ENCODE results near the gene NR0B2.

Gene NR0B2

DNA sequence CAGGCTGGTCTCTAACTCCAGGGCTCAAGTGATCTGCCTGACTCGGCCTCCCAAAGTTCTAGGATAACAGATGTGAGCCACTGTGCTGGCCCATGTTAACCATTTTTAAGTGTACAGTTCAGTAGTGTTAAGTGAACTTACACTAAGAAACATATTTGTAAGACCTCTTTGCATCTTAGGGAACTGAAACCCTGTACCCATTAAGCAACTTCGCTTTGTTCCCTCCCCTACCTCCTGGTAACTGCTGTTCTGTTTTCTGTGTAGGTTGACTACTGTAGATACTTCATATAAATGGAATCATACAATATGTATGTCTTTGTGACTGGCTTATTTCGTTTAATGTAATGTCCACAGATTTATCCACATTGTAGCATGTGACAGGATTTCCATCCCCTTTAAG lies 18.8 kb upstream of the NR0B2 start:
- DNase-seq = no peak

DNA sequence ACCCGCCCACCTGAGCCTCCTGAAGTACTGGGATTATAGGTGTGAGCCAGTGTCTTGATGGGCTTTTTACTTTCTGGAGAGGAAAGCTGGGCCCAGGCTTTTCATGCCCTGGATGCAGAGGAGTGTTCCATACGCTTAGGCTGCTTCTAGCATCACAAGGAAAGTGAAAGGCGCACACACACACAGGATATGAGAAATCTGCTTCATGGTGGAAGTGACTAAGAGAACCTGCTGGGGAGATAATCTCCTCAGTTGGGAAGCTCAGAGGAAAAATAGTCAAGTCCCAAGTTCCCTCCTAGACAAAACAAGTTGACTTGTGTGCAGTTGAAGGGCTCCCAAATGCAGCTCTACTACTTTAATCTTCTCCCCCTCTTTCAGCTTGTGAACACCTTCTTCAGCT lies 9.9 kb upstream of the NR0B2 start:
- DNase-seq = no peak

DNA sequence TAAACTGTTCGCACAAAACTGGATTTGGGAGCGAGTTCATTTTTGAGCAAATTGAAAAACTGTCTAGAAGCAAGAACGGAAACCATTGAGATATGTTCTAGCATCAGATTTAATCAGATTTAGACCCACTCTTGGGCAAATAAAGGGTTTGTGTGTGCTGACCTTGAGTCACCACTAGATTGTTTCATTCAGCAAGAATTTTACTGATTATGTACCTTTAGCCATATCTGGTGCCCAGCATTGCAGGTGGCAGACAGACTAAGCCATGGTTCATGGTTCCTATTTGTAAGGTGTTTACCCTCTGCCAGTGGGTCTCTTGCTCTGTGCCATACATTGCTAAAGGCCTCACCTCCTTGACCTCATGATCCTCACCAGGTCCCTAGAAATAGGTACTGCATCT lies 9.1 kb upstream of the NR0B2 start:
- no peak for DNase-seq

DNA sequence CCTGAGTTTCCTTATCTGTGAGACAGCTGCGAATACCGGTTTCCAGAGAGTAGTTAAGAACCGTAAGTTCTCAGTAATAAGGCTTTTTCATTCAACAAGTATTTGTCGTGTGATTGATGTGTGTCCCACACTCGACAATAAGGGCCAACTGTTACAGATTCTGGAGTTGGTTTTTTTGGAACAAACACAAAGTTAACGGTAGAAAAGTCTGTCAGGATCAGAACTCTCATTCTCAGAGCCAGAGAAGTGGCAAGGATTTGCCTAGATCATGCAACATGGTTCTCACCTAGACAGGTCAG lies 8.6 kb upstream of the NR0B2 start:
- DNase-seq = no peak

DNA sequence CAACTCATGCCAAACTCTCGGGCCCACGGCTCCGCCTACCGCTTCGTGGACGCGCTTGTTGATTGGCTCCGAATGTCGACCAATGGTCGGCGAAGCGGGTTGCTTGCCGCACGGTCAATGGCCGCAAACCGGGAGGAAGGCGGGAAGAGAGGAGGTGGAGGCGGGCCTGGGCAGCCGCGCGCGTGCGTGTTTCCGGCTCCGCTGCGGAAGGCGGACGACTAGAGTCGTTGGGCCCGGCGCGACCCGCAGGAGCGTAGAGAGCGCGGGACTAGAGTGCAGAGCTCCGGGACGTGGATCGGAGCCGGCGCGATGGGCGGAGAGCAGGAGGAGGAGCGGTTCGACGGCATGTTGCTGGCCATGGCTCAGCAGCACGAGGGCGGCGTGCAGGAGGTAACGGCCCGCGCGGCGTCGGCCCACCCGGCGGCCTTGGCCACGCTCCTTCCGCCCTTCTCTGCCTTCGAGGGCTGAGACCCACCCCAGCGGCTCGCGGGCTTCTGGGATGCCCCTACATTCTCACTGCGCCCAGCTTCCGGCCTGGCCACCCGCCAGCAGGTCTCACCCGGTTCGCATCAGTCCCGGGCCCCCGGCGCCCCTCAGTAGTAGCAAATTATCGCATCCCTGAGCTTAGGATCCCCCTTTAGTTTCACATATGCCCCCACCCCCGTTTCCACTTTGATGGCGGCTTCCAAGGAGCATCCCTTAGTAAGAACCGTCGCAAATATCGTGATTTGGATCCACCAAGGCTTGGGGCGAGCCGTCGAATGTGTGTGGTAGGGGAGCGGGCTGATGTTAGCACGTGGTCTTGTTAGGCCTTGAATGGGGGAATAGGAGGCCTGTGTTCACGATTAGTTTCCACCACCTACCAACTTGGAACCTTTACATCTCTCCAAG lies 8.0 kb upstream of the NR0B2 start, which contains the start of gene NUDC:
TSS of gene NUDC (plus strand) at position 204 of the 891 bp plus-strand sequence. CDS start at position 310, 106 bp downstream.
- DNase-seq = peak; percentile 85

DNA sequence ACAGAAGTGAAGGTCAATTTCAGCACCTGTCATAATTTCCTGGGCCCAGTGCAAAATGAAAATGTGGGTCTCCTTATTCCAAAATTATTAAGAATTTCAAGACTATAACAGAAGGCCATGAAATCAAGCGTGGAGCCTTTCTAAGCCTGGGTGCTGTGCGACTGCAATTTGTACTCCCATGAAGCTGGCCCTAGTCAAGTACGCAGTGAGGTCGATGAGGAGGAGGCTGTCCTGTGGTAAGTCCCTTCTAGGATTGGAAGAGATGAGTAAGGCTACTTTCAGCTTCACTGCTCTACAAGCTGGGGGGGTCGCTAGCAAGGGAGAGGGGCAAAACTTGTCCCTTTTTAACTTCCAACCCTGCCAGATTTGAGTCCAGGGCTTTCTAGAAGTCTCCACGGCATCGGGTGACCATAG lies 7.4 kb upstream of the NR0B2 start:
- no peak for DNase-seq

DNA sequence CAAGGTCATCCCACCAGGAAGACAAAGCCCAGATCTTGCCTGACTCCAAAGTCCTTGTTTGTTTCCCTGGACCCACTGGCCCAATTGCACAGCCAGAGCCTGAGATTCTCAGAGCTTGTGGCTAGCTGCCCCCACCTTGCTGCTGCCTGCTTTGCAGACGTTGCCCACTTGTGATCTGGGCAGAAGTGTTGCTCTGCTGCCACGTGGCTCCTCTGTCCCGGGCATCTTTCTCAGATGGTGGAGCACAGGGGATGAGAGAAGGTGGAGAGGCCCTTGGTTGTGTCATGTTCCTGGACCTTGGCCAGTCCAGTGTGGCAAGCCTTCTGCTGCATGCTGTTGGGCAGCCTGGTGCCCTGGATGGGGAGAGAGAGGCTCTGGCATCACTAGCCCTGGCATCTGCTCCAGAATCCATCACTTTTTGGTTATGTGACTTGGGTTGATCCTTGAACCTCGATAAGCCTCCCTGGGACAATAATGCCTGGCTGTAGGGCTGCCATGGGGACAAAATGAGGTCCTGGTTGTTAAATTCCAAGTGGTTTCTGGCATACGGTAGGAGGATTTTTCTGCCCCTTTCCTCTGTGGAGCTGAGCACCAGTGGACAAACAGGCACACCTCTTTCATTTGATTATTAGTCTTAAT lies 1.5 kb upstream of the NR0B2 start:
- DNase-seq = no peak

DNA sequence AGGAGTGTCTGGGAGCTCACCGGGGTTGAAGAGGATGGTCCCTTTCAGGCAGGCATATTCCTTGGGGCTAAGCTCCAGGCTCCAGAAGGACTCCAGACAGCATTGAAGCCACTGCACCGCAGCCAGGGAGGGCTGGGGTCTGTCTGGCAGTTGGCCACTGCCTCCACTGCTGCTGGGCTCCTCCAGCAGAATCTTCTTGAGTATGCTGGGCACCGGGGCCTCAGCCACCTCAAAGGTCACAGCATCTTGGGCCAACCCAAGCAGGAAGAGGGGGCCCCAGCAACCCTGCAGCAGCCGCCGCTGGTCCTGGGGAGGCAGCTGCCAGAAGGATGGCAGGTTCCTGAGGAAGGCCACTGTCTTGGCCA lies 404 bp downstream of the NR0B2 start:
- no peak for DNase-seq

DNA sequence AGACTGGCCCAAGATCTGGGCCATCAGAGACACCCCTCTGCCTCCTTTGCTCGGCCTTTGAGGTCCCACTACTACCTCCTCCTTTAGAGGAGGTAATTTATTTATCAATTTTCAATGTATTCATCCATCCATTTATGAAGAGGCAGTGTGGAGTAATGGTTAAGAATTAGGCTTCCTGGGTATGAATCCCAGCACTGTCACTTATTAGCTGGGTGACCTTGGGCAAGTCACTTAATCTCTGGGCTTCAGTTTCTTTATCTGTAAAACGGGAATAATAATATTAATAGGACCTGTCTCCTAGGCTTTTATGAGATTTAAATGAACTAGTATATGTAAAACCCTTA lies 1.7 kb downstream of the NR0B2 start:
- DNase-seq = no peak

DNA sequence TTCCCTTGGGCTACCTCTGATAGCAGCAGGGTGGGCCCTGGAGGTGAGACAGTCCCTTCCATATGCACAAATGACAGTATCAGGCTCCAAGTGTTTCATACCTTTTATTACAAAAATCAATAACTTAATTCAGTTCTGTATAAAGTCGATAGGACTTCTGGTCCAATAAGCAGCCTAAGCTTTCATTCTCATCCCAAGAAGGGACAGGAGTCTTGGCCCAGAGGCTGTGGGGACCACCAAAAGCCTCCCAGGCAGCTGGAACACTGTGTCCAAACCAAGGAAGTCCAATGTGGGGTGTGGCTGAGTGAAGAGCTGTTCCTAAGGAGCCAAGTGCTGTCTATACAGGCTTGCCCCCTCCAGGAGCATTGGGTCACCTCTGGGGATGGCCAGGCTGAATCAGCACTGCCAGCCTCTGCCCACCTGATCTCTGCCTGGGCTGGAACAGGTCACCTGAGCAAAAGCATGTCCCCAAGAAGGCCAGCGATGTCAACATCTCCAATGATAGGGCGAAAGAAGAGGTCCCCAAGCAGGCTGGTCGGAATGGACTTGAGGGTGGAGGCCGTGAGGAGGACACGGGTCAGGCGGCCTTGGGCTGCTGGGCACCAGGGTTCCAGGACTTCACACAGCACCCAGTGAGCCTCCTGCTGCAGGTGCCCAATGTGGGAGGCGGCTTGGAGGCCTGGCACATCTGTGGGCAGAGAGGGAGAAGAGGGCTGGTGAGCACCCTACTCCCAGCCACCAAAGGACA lies 2.2 kb downstream of the NR0B2 start:
- no peak for DNase-seq

DNA sequence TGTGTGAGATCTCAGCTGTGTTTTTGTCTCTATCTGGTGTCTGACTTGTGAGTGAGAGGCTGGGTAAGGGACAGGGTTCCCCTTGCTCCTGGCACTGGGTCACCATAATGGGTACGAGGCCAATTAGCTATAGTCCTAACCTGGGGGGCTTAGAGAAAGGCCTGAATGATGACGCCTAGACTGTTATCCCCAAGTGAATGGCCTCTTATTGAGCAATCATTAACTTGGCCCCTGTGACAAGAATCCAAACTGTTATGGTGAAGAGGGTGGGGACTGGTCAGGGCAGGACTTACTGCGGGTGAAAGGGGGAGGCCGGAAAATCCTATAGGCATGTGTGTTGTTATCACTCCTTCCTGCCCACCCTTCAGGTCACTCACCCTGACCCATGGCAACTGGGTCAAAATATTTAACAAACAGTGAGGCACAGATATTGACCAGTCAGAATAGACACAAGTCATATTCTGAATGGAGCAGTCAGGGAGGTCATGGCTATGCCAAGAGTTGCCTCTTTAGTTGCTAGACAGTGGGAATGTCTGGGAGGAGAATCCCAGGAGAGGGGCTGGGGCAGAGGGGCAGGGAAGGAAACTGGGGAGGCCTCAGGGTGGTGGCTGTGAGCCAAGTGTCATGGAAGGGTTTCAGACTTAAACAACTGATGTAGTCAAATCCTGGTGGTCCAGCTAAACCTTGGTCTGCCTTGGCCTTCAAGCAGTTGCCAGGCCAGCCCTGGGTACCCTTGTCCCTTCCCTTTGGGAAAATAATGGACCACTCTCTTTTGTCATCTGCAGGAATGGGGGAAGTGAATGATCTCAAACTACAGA lies 3.2 kb downstream of the NR0B2 start:
- no peak for DNase-seq

DNA sequence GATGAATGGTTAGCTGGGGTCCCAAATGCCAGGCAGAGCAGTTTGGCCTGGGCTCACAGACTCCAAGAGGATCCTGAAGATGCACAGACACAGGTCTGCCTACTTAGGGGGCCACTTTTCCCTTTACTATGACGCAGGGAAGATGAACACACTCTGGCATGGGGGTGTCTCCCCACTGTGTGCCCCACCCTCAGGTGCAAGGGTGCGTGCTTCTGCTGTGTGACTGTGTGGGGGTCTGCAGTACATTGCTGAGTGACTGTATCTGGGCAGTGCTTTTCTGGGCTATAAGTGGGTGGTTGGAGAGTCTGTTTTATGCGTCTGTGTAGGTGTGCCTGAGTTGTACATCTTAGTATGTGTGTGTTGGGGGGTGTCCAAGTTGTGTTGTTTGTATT lies 3.8 kb downstream of the NR0B2 start:
- no peak for DNase-seq

DNA sequence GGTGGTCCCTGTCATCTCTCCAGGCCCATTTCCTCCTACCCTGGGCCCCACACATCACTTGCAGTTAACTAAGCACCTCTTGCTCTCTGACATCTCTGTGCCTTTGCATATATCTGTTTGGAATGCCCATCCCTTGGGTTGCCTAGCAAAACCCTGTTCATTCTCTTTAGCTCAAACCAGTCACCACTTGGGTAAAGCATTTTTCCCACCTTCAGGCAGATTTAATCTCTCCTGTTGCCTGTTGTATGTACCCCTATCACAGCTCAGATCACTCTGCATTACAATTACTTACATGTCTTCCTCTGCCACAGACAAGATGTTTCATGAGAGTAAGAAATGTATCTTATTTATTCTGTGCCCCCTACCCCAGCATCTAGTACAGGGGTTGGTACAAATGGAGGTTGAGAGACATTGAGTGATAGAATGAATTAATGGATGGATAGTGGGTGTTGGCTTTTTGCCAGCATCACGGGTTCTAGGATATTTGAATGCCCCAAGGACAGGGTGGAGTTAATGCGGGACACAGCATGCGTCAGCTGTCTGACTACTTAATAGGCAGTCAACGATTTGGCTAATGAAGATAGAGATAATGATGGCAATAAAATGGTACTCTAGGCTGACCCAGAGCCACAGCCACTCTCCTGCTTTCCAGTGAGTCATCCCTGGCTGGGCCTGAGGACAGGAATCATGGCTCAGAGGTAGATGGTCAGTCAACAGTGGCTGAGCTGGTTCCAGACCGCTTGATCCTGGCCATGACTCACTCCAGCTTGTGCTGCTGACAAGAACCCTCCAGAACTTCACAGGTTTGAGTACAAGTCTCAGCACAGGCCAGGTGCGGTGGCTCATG lies 6.5 kb downstream of the NR0B2 start:
- no peak for DNase-seq

DNA sequence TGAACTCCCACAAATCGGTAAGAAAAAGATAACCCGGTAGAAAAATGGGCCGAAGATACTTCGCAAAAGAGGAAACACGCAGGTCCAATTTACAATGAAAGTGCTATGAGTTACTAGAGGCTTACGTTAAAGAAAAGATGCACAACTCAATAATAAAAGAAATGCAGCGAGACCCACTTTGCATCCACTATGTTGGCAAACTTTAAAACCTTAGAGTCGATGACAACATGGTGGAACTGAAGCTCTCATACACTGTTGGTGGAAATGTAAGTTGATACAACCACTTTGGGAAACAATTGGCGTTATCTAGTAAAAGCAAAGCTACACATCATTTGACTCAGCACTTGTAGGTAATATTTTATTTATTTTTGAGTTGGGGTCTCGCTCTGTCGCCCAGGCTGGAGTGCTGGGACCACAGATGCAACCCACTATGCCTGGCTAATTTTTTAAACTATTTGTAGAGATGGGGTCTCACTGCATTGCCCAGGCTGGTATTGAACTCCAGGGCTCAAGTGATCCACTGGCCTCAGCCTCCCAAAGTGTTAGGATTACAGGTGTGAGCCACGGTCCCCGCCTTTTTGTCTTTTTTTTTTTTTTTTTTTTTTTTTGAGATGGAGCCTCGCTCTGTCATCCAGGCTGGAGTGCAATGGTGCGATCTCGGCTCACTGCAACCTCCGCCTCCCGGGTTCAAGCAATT lies 12.8 kb downstream of the NR0B2 start:
- no peak for DNase-seq

DNA sequence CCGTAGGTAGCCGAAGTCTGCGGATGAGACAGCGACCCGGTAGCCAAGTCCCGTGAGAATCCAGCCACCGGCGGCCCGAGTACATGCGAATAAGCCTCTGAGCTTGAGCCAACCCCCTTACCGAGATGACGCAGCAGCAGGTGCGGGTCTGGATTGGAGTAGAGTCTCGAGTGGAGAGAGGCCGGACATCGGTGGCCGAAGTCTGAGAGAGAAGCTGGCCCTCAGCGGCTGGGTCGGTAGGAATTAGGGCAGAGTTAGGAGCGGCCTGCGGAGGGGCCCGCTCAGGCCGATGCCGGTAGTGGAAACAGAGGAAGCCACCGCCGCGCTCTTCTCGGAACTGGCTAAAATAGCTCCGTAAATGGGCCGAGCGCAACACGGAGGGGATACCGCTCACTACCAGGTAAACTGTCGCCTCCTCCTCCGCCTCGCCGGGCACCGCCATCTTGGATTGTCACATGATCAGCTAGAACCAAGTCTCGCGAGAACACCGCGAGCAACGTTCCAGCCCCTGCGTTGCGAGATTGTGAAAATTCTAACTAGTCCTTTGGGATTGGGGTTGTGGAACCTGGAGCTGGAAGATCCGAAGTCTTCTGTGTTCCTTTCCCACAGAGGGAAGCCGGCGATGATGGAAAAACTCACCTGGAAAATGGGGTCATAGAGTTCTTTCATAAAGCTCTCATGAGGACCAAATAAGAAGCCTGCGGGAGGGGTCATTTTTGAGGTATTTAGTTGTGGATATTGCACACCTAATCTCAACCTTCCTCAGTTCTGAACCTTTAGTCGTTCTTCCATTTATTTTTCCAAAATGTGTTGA lies 13.6 kb downstream of the NR0B2 start, which contains the start of gene GPATCH3:
TSS of gene GPATCH3 (minus strand) at position 467 of the 814 bp plus-strand sequence. CDS start at position 442, 25 bp downstream.
- DNase-seq = peak; percentile 69

DNA sequence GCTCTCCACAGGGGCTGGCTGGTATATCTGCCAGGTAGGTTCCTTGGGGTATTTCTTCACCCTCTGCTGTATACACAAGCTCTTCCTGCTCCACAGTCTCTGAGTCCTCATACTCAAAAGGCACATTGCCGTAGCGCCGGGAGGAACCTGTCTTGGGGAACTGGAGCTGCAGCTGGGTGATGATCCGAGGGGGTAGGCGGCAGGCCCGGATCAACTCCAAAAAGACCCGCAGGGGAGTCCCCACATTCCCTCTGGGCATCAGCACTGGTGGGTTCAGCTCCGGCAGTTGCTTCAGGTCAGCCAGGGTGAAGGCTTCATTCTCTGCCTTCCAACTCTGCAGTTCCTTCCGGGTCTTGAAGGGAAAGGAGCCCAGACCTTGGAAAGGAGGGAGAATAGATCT lies 16.4 kb downstream of the NR0B2 start:
- DNase-seq = no peak

DNA sequence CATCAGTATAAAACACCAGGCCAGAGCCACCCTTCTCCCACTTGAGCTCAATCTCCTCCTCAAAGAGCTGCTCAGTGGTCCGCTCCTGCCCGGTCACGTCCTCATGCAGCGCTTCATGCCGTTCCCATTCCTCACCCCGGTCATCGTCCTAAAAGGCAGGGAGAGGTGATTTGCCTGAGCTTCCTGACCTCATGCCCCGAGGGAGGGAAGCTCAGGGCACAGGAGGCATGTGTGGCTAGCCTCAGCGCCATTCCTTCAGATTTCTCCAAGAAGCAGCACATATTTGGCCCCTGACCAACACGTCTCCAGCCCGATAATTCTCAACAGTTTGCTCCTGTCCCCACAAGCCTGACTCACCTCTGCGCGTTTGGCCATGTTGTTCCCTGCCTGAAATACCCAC lies 19.5 kb downstream of the NR0B2 start:
- DNase-seq = no peak

DNA sequence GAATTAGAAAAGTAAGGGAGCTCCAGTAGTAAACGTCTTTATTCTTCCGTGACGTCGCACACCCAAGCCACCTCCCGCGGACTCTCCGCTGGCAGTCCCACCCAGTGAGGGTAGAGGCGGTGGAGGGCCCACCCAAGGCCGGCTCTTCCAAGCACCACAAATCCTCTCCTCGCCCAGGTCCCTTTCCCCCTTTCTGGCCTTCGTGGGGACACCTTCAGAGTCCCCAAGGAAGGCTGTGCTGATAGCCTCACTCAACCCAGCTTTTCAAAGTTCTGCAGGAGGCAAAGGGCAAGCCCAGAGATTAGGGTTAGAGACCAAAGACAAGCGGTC lies 23.3 kb downstream of the NR0B2 start:
- no peak for DNase-seq

DNA sequence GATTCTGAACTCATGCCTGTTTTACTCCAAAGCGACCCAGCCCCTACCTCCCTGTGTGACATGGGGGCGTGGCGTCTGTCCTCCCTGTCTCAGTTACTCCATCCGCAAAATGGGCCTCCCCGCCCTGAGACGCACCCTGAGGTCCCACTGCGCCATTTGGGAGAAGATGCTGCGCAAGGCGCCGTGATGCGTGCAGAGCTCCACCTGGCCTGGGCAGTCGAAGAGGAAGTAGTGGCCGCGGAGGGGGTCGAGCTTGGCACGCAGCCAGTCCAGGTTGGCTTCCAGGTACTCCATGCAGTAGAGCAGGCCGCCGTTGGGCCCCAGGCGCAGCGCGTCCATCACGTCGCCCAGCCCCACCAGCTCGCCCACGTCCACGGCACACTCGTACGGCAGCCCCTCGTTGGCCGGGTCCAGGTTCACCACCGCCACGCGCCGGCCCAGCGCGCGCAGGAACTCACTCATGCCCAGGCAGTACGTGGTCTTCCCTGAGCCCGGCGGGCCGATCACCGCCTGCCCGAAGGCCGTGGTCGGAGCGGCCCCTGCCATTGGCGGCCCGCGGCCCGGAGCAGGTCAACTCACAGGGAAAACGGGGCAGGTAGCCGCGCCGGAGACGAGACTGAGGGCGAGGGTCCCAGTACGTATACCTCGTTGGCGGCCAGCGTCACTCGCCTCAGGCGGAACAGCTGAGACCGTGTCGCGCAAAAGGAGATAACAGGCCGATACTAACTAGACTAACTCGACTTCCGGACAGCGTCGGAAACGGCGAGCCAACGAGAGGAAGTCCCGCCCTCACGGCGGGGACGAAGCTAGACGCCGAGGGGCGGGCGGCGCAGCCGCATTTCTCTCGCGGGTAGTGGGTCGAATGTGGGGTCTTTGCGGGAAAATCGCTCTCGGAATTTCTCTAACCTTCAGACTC lies 24.0 kb downstream of the NR0B2 start, which contains the start of gene GPN2:
TSS of gene GPN2 (minus strand) at position 733 of the 916 bp plus-strand sequence. CDS start at position 546, 187 bp downstream.
- peak; percentile 26 for DNase-seq
